ENCODE data around the gene FAM170A. TPM values are rescaled to one million over a fixed set of nuclear protein-coding genes. Genes with fewer than 3 reads are reported as not detected.

The FAM170A gene
- polyA plus RNA-seq, 3 donors = not detected

GRCh38 chr5:119630752-119631440 lies 1.5 kb downstream of the FAM170A start:
- Histone ChIP-seq H2AFZ (ENCODE audit: insufficient read depth, low read depth, low read length, poor library complexity, severe bottlenecking) (no peak overlapping the region), H3K36me3 (replicated peaks in 1 of 2; ENCODE audit: control insufficient read depth in 1 of 2, insufficient read depth in 2 of 2, low read length in 2 of 2) (no peaks in the 10 kb centered on the region), H3K4me1 (ENCODE audit: control insufficient read depth in 1 of 2, insufficient read depth in 2 of 2, low read length in 2 of 2) (peaks cover 9 to 18% of the 10 kb centered on the region in 2 donors), H3K9me3 (replicated peaks in 1 of 2; ENCODE audit: control insufficient read depth in 1 of 2, insufficient read depth in 1 of 2, low read length in 2 of 2) (no peaks in the 10 kb centered on the region), H3K27ac (ENCODE audit: low read depth in 1 of 2, low read length in 2 of 2) (no peak overlapping the region), H3K4me2 (replicated peaks; ENCODE audit: extremely low read depth, low read length, poor library complexity, severe bottlenecking) (no peak overlapping the region), H3K9ac (ENCODE audit: insufficient read depth, low read length, poor library complexity, severe bottlenecking) (no peak overlapping the region), H3K79me2 (ENCODE audit: insufficient read depth, low read length) (no peaks in the 10 kb centered on the region), H3K27me3 (ENCODE audit: control insufficient read depth in 2 of 2, insufficient read depth in 2 of 2, low read length in 2 of 2) (no peaks in the 10 kb centered on the region), H3K4me3 (replicated peaks in 1 of 3; ENCODE audit: low read depth in 2 of 3, low read length in 3 of 3) (no peak overlapping the region), H4K20me1 (ENCODE audit: insufficient read depth, low read length) (no peaks in the 10 kb centered on the region)
- H3K36me3 Mint-ChIP-seq = no peaks in the 10 kb centered on the region
- H3K27me3 Mint-ChIP-seq (ENCODE audit: low read depth in 3 of 3) = peaks cover 4 to 14% (median 6%) of the 10 kb centered on the region in 3 donors
- peaks cover 24% of the 10 kb centered on the region for H3K4me1 Mint-ChIP-seq
- no peak for TF ChIP-seq CTCF (IDR thresholded peaks at IDR 0.05)
- peak overlapping the region in 1 of 7 donors; percentile 71 for H3K27ac Mint-ChIP-seq
- WGBS (ENCODE audit: insufficient coverage) = 42% methylated on average over 5 of the region's 9 CpGs
- intact Hi-C loops (cut with micrococcal nuclease) = no loop called here
- no peak overlapping the region for H3K4me3 Mint-ChIP-seq
- peak in 1 of 3 donors; percentile 44 for DNase-seq
- H3K9me3 Mint-ChIP-seq = peaks cover 0 to 12% (median 2%) of the 10 kb centered on the region in 7 donors

- Mint-ChIP-seq H3K4me1 (peaks cover 17% of the 10 kb centered on the region), H3K27ac (no peak overlapping the region), H3K4me3 (no peak overlapping the region), H3K9me3 (peaks cover 0 to 12% (median 2%) of the 10 kb centered on the region in 7 donors), H3K27me3 (ENCODE audit: low read depth in 3 of 3) (peaks cover 5 to 16% (median 8%) of the 10 kb centered on the region in 3 donors), H3K36me3 (no peaks in the 10 kb centered on the region)
- Histone ChIP-seq H3K4me3 (replicated peaks in 1 of 3; ENCODE audit: low read depth in 2 of 3, low read length in 3 of 3) (no peak overlapping the region), H3K4me1 (ENCODE audit: control insufficient read depth in 1 of 2, insufficient read depth in 2 of 2, low read length in 2 of 2) (peaks cover 8 to 10% of the 10 kb centered on the region in 2 donors), H3K79me2 (ENCODE audit: insufficient read depth, low read length) (no peaks in the 10 kb centered on the region), H3K27me3 (ENCODE audit: control insufficient read depth in 2 of 2, insufficient read depth in 2 of 2, low read length in 2 of 2) (peaks cover 0 to 3% of the 10 kb centered on the region in 2 donors), H2AFZ (ENCODE audit: insufficient read depth, low read depth, low read length, poor library complexity, severe bottlenecking) (no peak overlapping the region), H3K36me3 (replicated peaks in 1 of 2; ENCODE audit: control insufficient read depth in 1 of 2, insufficient read depth in 2 of 2, low read length in 2 of 2) (no peaks in the 10 kb centered on the region), H4K20me1 (ENCODE audit: insufficient read depth, low read length) (no peaks in the 10 kb centered on the region), H3K27ac (ENCODE audit: low read depth in 1 of 2, low read length in 2 of 2) (no peak overlapping the region), H3K4me2 (replicated peaks; ENCODE audit: extremely low read depth, low read length, poor library complexity, severe bottlenecking) (no peak overlapping the region), H3K9me3 (replicated peaks in 1 of 2; ENCODE audit: control insufficient read depth in 1 of 2, insufficient read depth in 1 of 2, low read length in 2 of 2) (no peaks in the 10 kb centered on the region), H3K9ac (ENCODE audit: insufficient read depth, low read length, poor library complexity, severe bottlenecking) (no peak overlapping the region)
- no CpG with 5 or more reads among the region's 3 CpGs for WGBS (ENCODE audit: insufficient coverage)
- no peak for DNase-seq
- intact Hi-C loops (cut with micrococcal nuclease) = no loop called here
- no peak for TF ChIP-seq CTCF (IDR thresholded peaks at IDR 0.05)
Measured at GRCh38 chr5:119631660-119632059, 2.3 kb downstream of the FAM170A start.

All from CD14-positive monocyte (primary cell).